ENCODE results near the gene TSPAN5.

TSPAN5 gene

DNA sequence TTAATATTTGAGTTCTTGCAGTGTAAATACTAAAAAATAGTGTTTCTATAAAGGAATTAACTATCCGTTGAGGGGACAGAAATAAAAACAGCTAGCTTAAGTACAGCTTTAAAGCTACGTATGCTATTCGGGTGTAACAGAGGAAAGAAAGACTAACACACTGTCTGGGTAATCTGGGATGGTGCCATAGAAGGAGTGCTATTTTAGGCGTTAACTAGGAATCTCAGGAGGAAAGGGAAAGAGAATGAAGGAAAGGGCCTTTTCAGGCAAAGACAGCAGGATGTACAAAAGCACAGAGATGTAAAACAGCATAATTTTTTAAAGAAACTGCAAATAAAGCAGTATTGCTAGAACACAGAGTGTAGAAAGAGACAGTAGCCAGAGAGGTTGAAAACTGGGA, 235.4 kb downstream of the TSPAN5 start:
- no peak for DNase-seq (ENCODE audit: extremely low read depth, insufficient read length)
- no peak overlapping the region for H3K4me3 ChIP-seq (replicated peaks; ENCODE audit: low read depth, low read length)
- H3K27me3 ChIP-seq (replicated peaks; ENCODE audit: control insufficient read depth, insufficient read depth, low read length), result no peaks in the 10 kb centered on the region
- TF ChIP-seq, protein P1, sequence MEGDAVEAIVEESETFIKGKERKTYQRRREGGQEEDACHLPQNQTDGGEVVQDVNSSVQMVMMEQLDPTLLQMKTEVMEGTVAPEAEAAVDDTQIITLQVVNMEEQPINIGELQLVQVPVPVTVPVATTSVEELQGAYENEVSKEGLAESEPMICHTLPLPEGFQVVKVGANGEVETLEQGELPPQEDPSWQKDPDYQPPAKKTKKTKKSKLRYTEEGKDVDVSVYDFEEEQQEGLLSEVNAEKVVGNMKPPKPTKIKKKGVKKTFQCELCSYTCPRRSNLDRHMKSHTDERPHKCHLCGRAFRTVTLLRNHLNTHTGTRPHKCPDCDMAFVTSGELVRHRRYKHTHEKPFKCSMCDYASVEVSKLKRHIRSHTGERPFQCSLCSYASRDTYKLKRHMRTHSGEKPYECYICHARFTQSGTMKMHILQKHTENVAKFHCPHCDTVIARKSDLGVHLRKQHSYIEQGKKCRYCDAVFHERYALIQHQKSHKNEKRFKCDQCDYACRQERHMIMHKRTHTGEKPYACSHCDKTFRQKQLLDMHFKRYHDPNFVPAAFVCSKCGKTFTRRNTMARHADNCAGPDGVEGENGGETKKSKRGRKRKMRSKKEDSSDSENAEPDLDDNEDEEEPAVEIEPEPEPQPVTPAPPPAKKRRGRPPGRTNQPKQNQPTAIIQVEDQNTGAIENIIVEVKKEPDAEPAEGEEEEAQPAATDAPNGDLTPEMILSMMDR (IDR thresholded peaks at IDR 0.05; ENCODE audit: insufficient read depth, low read length, poor library complexity, severe bottlenecking), result no peak
- H3K36me3 ChIP-seq (ENCODE audit: control insufficient read depth, insufficient read depth, low read length), result peaks cover 5% of the 10 kb centered on the region

DNA sequence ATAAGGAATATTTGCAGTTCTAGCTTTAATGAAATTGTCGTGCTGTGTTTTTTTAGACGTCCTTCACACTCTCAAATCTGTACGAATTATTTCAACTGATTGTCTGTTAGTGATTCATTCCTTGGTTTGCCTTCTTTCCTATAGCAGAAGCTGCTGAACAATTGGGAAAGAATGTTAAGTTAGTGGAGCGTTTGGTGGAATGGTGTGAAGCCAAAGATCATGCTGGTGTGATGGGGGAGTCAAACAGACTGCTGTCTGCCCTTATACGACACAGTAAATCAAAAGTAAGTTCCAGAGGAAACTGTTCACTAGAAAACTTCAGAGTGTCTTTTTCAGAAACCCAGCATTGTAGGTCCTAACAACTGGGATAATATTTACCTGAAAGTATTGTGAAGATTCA, 237.3 kb downstream of the TSPAN5 start:
- no peak for DNase-seq (ENCODE audit: extremely low read depth, insufficient read length)
- TF ChIP-seq, protein P1 (IDR thresholded peaks at IDR 0.05; ENCODE audit: insufficient read depth, low read length, poor library complexity, severe bottlenecking), result no peak
- peaks cover 5% of the 10 kb centered on the region for H3K36me3 ChIP-seq (ENCODE audit: control insufficient read depth, insufficient read depth, low read length)
- H3K4me3 ChIP-seq (replicated peaks; ENCODE audit: low read depth, low read length), result no peak overlapping the region
- no peaks in the 10 kb centered on the region for H3K27me3 ChIP-seq (replicated peaks; ENCODE audit: control insufficient read depth, insufficient read depth, low read length)

All from GM06990 (cell line).